ENCODE measurements around the gene LBHD2.

GRCh38 chr14:103105580-103106150 lies 21.7 kb downstream of the LBHD2 start:
- no peak for TF ChIP-seq EZH2 (IDR thresholded peaks at IDR 0.05; ENCODE audit: low read length)
- TF ChIP-seq, protein P1, sequence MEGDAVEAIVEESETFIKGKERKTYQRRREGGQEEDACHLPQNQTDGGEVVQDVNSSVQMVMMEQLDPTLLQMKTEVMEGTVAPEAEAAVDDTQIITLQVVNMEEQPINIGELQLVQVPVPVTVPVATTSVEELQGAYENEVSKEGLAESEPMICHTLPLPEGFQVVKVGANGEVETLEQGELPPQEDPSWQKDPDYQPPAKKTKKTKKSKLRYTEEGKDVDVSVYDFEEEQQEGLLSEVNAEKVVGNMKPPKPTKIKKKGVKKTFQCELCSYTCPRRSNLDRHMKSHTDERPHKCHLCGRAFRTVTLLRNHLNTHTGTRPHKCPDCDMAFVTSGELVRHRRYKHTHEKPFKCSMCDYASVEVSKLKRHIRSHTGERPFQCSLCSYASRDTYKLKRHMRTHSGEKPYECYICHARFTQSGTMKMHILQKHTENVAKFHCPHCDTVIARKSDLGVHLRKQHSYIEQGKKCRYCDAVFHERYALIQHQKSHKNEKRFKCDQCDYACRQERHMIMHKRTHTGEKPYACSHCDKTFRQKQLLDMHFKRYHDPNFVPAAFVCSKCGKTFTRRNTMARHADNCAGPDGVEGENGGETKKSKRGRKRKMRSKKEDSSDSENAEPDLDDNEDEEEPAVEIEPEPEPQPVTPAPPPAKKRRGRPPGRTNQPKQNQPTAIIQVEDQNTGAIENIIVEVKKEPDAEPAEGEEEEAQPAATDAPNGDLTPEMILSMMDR (optimal IDR thresholded peaks at IDR 0.05 in 1 of 3, IDR thresholded peaks at IDR 0.05 in 1 of 3, conservative IDR thresholded peaks at IDR 0.05 in 1 of 3; ENCODE audit: extremely low read depth in 1 of 3, insufficient read depth in 2 of 3, low read length in 3 of 3): peak in 2 of 3 experiments; percentile 12 to 31

Data from keratinocyte (primary cell).